ENCODE data around the gene KAZN.

DNA sequence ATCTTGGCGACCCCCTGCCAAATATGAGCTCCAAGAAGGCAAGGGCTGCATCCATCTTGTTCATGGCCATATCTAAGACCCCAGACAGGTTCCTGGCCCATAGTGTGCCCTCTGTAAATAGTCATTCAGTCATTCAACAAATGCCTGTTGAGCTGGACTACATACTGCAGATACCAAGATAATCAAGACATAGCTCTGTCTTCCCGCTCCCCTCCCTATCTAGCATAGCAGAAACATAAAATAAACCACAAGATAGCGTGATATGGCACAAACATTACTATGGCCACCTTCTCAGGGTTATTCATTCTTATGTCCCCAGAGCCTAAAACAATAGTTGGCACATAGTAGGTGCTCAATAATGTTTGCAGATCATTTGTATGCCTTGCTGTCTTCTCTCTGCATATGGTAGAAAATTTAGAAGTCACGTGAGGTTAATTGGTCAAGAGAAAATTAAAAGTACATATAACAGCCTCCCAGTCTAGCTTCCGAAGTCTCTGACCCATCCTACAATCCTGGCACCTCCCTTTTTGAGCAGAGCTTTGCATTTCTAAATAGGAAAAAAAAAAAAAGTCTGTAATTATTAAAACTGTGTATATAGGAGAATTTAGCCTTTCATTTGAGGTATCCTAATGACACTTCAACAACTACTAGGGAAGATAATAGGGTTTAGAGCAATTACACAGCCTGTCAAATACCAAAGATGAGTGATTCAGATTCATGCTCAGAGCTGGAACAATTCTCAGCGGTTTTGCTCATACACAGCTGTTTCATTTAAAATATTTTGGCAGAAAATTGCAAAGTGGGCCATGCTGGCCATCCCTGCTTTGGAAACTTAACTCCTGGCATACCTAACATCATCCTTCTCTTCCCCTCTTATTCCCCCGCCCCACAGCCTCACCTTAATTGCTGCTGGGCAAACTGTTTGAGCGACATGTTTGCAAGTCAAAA, 219.0 kb downstream of the KAZN start:
- TF ChIP-seq, protein P1, sequence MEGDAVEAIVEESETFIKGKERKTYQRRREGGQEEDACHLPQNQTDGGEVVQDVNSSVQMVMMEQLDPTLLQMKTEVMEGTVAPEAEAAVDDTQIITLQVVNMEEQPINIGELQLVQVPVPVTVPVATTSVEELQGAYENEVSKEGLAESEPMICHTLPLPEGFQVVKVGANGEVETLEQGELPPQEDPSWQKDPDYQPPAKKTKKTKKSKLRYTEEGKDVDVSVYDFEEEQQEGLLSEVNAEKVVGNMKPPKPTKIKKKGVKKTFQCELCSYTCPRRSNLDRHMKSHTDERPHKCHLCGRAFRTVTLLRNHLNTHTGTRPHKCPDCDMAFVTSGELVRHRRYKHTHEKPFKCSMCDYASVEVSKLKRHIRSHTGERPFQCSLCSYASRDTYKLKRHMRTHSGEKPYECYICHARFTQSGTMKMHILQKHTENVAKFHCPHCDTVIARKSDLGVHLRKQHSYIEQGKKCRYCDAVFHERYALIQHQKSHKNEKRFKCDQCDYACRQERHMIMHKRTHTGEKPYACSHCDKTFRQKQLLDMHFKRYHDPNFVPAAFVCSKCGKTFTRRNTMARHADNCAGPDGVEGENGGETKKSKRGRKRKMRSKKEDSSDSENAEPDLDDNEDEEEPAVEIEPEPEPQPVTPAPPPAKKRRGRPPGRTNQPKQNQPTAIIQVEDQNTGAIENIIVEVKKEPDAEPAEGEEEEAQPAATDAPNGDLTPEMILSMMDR (conservative IDR thresholded peaks at IDR 0.05; ENCODE audit: low read length) = no peak
- no peak for TF ChIP-seq EZH2phosphoT487 (IDR thresholded peaks at IDR 0.05; ENCODE audit: borderline replicate concordance)
